Activated CD4-positive, alpha-beta memory T cell treated with anti-CD3 and anti-CD28 coated beads for 36 hours (primary cell): ENCODE results near the gene RFX7. TPM values are rescaled to one million over a fixed set of nuclear protein-coding genes. Genes with fewer than 3 reads are reported as not detected.

Experiments
- CTCF ChIA-PET: fragments of 350-600 bp; sonication (Branson Sonifier 250); formaldehyde crosslinking; loops from one replicate; lab custom pipeline; 2021; ENCODE audit warnings: antibody characterized with exemption, inconsistent platforms; lab: Charles Lee
- POLR2A ChIA-PET: fragments of 350-600 bp; sonication (Branson Sonifier 250); formaldehyde crosslinking; loops from one replicate; lab custom pipeline; 2021; ENCODE audit warnings: antibody characterized with exemption; lab: Charles Lee
- DNase-seq: peaks from one replicate; pipeline ENCODE4 v3.0.0-alpha.2; 2020
- H3K27ac Mint-ChIP-seq: one replicate; pipeline ENCODE4 v1.8.0; 2021; ENCODE audit warnings: mixed read lengths
- H3K27me3 Mint-ChIP-seq: one replicate; pipeline ENCODE4 v1.8.0; 2021; ENCODE audit warnings: mixed read lengths
- H3K36me3 Mint-ChIP-seq: one replicate; pipeline ENCODE4 v1.8.0; 2021; ENCODE audit warnings: mixed read lengths
- H3K4me1 Mint-ChIP-seq: one replicate; pipeline ENCODE4 v1.8.0; 2021; ENCODE audit warnings: low read depth, mixed read lengths
- H3K4me3 Mint-ChIP-seq: one replicate; pipeline ENCODE4 v1.8.0; 2021; ENCODE audit warnings: mild to moderate bottlenecking, mixed read lengths
- H3K9me3 Mint-ChIP-seq: one replicate; pipeline ENCODE4 v1.8.0; 2021; ENCODE audit warnings: mixed read lengths
- intact Hi-C: fragments of 100-400 bp; cut with micrococcal nuclease; formaldehyde crosslinking; loops from one replicate; pipeline ENCODE4 v1.15.1; 2023
- total RNA-seq, 2 experiments: library from RNA; stranded (reverse); gene quantifications; one replicate each; pipeline ENCODE4 v1.2.3, GENCODE V29; 2021

The RFX7 gene
- total RNA-seq, 2 experiments from 2014 or later, result 20.5 to 22.1 TPM

DNA sequence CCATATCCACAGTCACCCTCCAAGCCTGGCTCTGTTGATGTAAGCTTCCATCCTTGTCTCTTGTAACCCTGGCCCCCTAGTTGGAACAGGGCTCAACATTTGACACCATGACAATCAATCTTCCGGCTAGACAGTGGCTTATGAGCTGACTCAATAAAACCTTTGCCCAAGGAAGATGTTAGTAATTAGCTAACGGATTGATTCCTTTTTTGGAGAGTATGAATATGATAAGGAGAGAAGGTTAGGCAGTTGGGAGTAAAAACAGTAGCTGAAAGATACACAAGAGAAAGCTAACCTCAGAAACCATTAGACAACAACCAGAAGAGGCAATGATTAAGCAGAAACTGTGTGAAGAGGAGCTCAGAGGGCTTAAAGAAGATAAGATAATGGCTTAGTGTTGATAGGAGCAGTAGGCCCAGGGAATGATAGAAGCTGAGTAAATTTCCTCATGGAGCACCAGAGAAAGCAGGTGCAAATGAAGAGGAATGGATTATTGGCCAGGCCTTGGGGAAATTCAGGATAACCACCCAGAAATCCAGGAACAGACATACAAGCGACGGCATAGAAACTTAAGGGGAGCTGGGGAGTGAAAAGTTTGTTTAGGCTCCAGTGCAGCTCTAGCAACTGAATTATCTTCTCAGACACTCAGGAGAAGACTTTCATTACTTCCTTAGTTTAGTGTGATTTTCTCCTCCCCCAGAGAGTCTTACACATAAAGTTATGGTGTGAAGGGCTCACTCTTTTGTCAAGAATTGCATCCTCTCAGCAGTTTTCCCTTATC lies 7.8 kb upstream of the RFX7 start:
- H3K27ac Mint-ChIP-seq, result no peak overlapping the region
- no peaks in the 10 kb centered on the region for H3K36me3 Mint-ChIP-seq
- intact Hi-C loops, result no loop called here
- CTCF ChIA-PET, result interaction anchor here (0.6 to 1.3 kb wide), 2 partner anchors 178 to 727 kb away, joined by 4 to 6 read pairs; no protein-coding TSS in a partner anchor
- H3K27me3 Mint-ChIP-seq, result peaks cover 11% of the 10 kb centered on the region
- H3K4me3 Mint-ChIP-seq, result no peak overlapping the region
- no peaks in the 10 kb centered on the region for H3K9me3 Mint-ChIP-seq
- no peak for DNase-seq
- no peaks in the 10 kb centered on the region for H3K4me1 Mint-ChIP-seq
- POLR2A ChIA-PET, result interaction anchor here (0.6 kb wide), 1 partner anchor 843 kb away, joined by 3 read pairs; the partner anchor contains the start of genes CCPG1 and PIERCE2

DNA sequence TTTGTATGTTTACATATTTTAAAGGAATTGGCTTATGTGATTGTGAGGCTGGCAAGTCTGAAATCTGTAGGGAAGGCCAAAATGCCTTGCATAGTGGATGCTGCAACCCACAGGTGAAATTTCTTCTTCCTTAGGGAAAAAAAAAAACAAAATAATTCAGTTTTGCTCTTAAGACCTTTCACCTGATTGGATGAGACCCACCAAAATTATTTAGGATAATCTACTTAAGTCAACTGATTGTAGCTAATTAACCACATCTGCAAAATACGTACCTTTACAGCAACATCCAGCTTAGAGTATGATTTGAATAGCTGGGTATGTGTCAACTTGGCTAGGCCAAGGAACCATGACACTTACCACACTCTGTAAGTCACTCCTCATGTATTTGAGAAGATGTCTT lies 6.9 kb upstream of the RFX7 start:
- DNase-seq, result no peak
- H3K27me3 Mint-ChIP-seq, result peaks cover 11% of the 10 kb centered on the region
- no peak overlapping the region for H3K4me3 Mint-ChIP-seq
- no peaks in the 10 kb centered on the region for H3K36me3 Mint-ChIP-seq
- no peaks in the 10 kb centered on the region for H3K9me3 Mint-ChIP-seq
- POLR2A ChIA-PET, result no interaction called here
- H3K27ac Mint-ChIP-seq, result no peak overlapping the region
- H3K4me1 Mint-ChIP-seq, result peaks cover 7% of the 10 kb centered on the region
- CTCF ChIA-PET, result no interaction called here
- intact Hi-C loops, result no loop called here

DNA sequence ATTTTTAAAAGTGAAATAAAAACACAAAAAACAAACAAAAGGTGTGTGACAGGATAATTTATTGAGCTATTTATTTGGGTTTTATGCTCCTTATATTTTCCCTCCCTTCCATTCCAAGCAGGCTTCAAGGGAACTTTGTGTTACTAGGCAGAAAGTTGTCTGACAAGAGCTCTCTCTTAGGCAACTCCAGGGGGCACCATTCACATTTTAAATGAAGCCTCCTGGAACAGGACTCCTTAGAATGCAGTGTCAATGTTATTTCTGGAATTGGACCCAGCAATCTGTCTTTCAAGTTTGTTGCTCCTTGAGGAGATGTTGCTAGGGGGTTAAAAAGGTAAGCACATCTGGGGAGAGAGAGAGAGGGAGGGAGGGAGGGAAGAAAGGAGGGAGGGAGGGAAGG lies 5.4 kb upstream of the RFX7 start:
- Mint-ChIP-seq H3K9me3 (no peaks in the 10 kb centered on the region), H3K36me3 (no peaks in the 10 kb centered on the region), H3K4me3 (no peak overlapping the region), H3K27me3 (peaks cover 9% of the 10 kb centered on the region), H3K27ac (no peak overlapping the region), H3K4me1 (peaks cover 15% of the 10 kb centered on the region)
- intact Hi-C loops, result loop anchor here (5.0 to 10.0 kb wide), 5 partner anchors 218 to 1458 kb away; partner anchors contain the start of genes MNS1, POLR2M and ZNF280D
- CTCF ChIA-PET, result interaction anchor here (0.7 to 2.4 kb wide), 3 partner anchors 177 to 182 kb away, joined by 3 to 11 read pairs (median 3); no protein-coding TSS in a partner anchor
- no peak for DNase-seq
- POLR2A ChIA-PET, result no interaction called here

DNA sequence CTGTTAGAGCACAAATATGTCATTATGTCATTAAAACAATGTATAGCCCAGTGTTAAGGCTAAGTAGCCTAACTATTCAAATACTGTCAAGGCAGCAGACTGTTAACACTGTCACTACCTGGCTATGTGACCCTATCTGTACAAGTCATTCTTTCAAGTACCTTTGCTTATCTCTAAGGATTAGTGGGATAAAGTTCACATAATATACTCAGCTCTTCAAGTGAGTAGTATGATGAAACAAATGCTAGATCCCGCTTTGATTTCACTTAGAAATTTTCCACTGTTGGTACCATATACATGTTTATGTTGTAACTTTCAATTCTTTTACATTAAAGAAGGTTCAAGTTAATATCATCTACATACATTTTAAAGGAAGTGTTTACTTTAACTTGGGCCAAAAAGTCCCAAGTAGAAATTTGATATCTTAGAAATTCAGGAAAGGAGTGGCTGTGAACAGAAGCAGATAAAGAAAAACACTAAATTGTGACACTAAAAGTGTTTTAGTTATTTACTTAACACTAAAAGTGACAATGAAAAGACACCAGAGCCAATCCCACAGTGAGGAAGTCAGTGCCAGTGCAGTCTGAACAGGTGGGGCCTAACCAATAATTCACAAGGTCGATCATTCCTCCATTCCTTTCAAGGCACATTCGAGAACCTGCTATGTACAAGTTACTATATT lies 4.8 kb upstream of the RFX7 start:
- POLR2A ChIA-PET, result no interaction called here
- peaks cover 15% of the 10 kb centered on the region for H3K4me1 Mint-ChIP-seq
- intact Hi-C loops, result loop anchor here (5.0 to 10.0 kb wide), 5 partner anchors 219 to 1459 kb away; partner anchors contain the start of genes MNS1, POLR2M and ZNF280D

DNA sequence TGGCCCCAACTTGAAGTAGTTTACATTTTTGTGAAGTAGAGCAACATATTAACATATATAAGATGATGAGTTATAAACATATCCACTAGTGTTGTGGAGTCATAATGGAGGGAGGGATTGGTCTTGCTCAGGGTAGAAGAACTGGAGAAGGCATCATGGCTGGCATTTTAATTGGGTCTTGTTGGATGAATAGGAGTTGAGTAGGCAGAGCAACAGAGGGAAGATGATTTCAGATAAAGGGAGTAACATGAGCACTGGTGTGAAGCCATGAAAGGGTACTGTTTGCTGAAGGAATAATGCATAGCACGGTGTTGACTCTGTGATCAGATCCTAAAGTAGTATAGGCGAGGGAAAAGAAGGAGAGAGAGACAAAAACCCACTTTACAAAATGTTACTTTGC lies 3.6 kb upstream of the RFX7 start:
- CTCF ChIA-PET, result interaction anchor here (0.5 kb wide), 1 partner anchor 194 kb away, joined by 3 read pairs; no protein-coding TSS in a partner anchor
- Mint-ChIP-seq H3K4me1 (peaks cover 17% of the 10 kb centered on the region), H3K4me3 (no peak overlapping the region), H3K9me3 (no peaks in the 10 kb centered on the region), H3K27ac (no peak overlapping the region), H3K36me3 (peaks cover 2% of the 10 kb centered on the region), H3K27me3 (peaks cover 3% of the 10 kb centered on the region)
- intact Hi-C loops, result loop anchor here (2.0 to 10.0 kb wide), 6 partner anchors 118 to 1460 kb away; partner anchors contain the start of genes MNS1, POLR2M, TEX9 and ZNF280D
- no peak for DNase-seq
- POLR2A ChIA-PET, result no interaction called here

More for the DNA sequence above, 4.8 kb upstream of the RFX7 start:
- no peaks in the 10 kb centered on the region for H3K9me3 Mint-ChIP-seq
- H3K36me3 Mint-ChIP-seq, result no peaks in the 10 kb centered on the region
- H3K4me3 Mint-ChIP-seq, result no peak overlapping the region
- peaks cover 6% of the 10 kb centered on the region for H3K27me3 Mint-ChIP-seq
- no peak overlapping the region for H3K27ac Mint-ChIP-seq
- no peak for DNase-seq
- CTCF ChIA-PET, result interaction anchor here (0.7 to 2.4 kb wide), 3 partner anchors 178 to 182 kb away, joined by 3 to 11 read pairs (median 3); no protein-coding TSS in a partner anchor

DNA sequence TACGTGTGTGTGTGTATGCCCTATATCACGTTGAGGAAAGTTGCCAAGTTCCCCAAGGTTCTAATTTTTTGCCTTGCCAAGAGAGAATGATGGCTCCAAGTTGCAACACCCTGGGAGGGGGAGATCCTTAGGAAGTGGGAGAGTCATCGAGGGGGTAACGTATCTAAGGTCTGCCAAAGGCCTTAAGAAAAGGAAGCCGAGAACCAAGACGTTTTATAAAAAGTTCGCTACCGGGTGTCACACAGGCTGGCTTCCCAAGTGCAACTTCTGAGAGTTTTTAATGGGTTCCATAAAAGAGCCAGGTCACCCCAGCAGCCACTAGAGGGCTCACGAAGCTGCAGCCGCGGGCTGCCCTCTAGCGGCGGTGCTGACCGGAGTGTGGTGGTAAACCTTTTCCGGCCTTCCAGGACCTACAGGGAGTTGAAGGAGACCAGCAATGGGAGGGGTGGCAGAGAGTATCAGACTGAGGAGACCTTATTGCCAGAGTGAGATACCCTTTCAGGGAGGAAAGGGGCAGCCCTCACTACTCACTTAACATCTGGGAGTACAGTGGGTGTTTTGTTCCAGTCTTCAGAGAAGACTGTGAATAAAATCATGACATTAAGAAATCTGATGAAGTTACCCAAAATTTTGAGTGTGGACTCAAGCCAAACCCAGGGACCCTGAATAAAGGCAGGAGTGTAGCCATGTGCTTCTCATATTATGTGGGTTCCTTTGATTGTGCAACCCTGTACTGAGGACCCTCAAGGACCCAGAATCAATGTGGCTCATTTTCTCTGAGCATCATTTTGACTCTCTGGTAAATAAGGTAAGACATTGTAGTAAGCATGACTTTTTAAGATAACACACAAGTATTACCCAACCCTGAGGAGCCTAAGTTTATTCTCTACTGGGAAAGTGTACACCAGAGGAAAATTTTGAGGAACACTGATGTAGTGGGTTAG lies 2.5 kb upstream of the RFX7 start:
- DNase-seq, result peak; percentile 93
- CTCF ChIA-PET, result interaction anchor here (0.5 to 2.5 kb wide), 17 partner anchors 10 to 827 kb away, joined by 3 to 17 read pairs (median 4); partner anchors contain the start of genes MNS1 and NEDD4
- Mint-ChIP-seq H3K27me3 (peaks cover 3% of the 10 kb centered on the region), H3K4me1 (peaks cover 21% of the 10 kb centered on the region), H3K9me3 (no peaks in the 10 kb centered on the region), H3K4me3 (peak overlapping the region; percentile 91), H3K27ac (peak overlapping the region; percentile 93), H3K36me3 (peaks cover 2% of the 10 kb centered on the region)
- POLR2A ChIA-PET, result interaction anchor here (1.0 to 1.8 kb wide), 2 partner anchors 219 to 488 kb away, joined by 4 to 7 read pairs; partner anchors contain the start of genes MNS1 and ZNF280D
- intact Hi-C loops, result loop anchor here (1.0 to 10.0 kb wide), 9 partner anchors 37 to 1461 kb away; partner anchors contain the start of genes MNS1, POLR2M, TEX9 and ZNF280D

DNA sequence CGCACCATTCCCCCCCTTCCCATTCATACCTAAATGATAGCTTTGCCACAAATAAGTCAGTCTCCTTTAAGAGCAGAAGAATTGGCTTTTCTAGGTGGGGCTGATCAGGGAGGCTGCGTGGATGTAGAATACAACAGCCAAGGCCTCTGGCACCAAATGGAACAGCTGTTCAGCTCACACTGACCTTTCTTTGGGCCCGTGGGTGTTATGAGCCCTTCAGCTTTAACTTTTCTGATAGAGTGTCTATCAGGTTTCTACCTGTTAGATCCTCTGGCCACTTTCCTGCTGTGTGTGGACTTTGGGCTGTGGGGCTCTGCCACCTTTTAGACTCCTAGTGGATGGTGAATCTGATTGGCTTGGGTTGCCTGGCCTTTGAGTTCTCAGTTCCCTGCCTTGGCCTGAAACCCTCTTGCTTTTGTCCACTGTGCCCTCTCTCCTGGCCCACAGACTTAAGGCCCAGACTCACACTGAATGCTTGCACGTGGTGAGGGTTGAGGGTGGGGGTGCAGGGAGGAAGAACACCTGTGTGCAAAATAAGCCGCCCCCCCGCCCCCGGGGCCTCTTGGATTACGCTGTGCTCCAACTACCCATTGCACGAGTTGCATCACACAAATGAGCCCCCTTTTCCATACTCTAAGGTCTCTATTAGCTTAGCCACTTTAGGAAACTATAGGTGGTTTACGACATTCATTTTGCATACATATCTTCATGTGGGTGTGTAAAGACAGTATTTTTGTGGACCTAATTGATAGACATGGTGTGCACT lies 1.3 kb upstream of the RFX7 start:
- intact Hi-C loops, result loop anchor here (1.0 to 10.0 kb wide), 9 partner anchors 36 to 1462 kb away; partner anchors contain the start of genes MNS1, NEDD4, POLR2M and ZNF280D
- ChIA-PET POLR2A (interaction anchor here (0.6 to 1.8 kb wide), 3 partner anchors 182 to 327 kb away, joined by 4 to 7 read pairs (median 4); partner anchors contain the start of gene MNS1), CTCF (interaction anchor here (0.6 to 2.5 kb wide), 18 partner anchors 8 to 747 kb away, joined by 3 to 17 read pairs (median 4); partner anchors contain the start of genes MNS1 and NEDD4)
- Mint-ChIP-seq H3K4me1 (peaks cover 26% of the 10 kb centered on the region), H3K27me3 (no peaks in the 10 kb centered on the region), H3K4me3 (peak overlapping the region; percentile 91), H3K9me3 (no peaks in the 10 kb centered on the region), H3K36me3 (peaks cover 2% of the 10 kb centered on the region), H3K27ac (peak overlapping the region; percentile 93)
- DNase-seq, result peak; percentile 67

DNA sequence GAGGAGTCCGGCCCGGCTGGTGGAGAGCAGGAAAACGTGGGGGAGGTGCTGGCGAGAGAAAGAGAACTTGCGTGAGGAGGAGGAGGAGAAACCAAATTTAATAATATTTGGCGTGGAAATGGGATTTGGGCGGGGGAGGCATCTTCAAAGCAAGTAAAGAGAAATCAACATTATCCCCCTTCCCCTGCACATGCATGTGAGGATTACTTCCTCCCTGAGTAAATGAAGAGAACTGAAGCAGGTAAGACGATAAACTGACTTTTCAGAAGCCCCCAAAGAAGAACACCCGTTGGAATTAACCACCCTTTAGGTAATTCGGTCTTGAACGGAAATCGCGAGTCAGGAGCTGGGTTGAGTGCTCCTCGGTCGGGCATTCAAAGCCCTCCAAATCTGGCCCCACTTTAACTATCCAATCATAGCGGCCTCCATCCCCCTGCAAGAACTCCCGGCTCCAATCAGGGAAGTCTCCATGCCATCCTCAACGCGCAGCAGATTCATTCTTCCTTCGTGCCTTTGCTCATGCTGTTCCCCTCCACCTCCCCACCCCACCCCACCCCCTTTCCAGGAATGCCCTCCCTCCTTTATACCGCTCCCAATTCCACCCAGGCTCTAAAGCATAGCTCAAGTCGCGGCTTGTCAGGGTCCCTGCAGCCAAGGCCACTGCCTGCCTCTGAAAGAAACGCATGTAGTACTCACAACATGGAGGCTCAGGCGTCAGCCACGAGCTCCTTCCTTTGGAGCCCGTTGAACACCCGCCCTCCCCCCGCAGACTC lies 545 bp upstream of the RFX7 start:
- POLR2A ChIA-PET, result interaction anchor here (0.6 to 1.8 kb wide), 3 partner anchors 183 to 326 kb away, joined by 4 to 7 read pairs (median 4); partner anchors contain the start of gene MNS1
- H3K27ac Mint-ChIP-seq, result peak overlapping the region; percentile 93

DNA sequence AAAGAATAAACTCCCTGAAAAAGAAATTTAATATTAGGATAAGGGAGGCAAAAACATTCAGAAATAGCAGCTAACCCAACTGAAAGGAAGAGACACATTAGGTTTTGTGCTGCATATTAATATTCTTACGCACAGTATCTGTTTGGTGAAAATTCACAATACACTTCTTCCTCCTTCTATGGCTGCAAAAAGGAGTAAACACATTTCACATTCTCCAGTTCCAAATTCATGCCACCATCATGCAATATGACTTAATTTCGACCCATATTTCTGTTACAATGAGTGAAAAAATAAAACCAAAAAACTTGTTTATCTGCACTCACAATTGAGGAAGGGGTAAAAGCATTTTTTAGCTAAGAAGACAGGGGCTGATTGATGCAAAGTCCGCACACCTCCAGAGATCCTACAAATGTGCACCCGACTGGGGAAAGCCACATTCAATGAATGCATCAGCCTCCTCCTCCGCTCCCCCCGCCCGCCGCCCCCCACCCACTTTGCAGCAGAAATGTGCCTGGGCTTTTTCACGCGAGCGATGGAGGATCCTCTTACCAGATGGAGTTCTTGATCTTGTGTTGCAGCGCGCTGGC lies 1.0 kb downstream of the RFX7 start:
- no peak for DNase-seq
- Mint-ChIP-seq H3K27me3 (no peaks in the 10 kb centered on the region), H3K27ac (peak overlapping the region; percentile 81), H3K36me3 (peaks cover 8% of the 10 kb centered on the region), H3K4me1 (peaks cover 37% of the 10 kb centered on the region), H3K4me3 (peak overlapping the region; percentile 91), H3K9me3 (no peaks in the 10 kb centered on the region)
- intact Hi-C loops, result loop anchor here (5.0 to 10.0 kb wide), 4 partner anchors 80 to 1342 kb away; partner anchors contain the start of gene ZNF280D
- CTCF ChIA-PET, result no interaction called here
- POLR2A ChIA-PET, result no interaction called here

More for the DNA sequence above, 545 bp upstream of the RFX7 start:
- CTCF ChIA-PET, result interaction anchor here (0.7 to 2.5 kb wide), 8 partner anchors 8 to 326 kb away, joined by 3 to 17 read pairs (median 6); no protein-coding TSS in a partner anchor
- H3K27me3 Mint-ChIP-seq, result no peaks in the 10 kb centered on the region
- peaks cover 29% of the 10 kb centered on the region for H3K4me1 Mint-ChIP-seq
- peak; percentile 56 for DNase-seq
- intact Hi-C loops, result loop anchor here (1.0 to 10.0 kb wide), 6 partner anchors 35 to 1341 kb away; partner anchors contain the start of genes NEDD4 and ZNF280D
- H3K9me3 Mint-ChIP-seq, result no peaks in the 10 kb centered on the region
- H3K36me3 Mint-ChIP-seq, result peaks cover 6% of the 10 kb centered on the region
- peak overlapping the region; percentile 91 for H3K4me3 Mint-ChIP-seq
